GM12872 (cell line): ENCODE measurements around the gene PTCD2.
A peak's percentile ranks its signal among the peaks of the same experiment; 100 is the strongest.

Experiments used
- TF ChIP-seq, protein P1 (sequence below): IDR thresholded peaks from 3 replicates; pipeline ENCODE4 v1.5.1; 2011; ENCODE audit warnings: low read depth, mild to moderate bottlenecking, low read length, moderate library complexity; ENCODE audit not compliant: insufficient read depth

PTCD2 gene

DNA sequence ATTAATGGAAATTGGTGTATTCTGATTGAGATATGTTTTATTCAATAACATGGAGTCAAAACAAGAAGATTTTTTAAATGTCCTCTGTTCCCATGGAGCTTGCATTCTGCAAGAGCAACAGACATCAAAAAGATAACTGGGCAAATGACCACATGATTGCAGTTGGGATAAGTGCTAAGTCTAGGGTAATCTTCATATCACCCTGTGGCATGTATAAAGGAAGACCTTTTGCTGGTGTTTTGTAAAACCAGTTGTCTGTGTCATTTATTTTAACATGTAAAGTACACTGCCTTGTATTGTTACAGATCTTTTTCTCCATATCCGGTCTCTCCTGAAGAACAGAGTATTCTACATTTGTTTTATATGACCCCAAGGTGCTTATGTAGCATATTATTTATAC is 44.0 kb downstream of the PTCD2 start:
- TF ChIP-seq, protein P1, sequence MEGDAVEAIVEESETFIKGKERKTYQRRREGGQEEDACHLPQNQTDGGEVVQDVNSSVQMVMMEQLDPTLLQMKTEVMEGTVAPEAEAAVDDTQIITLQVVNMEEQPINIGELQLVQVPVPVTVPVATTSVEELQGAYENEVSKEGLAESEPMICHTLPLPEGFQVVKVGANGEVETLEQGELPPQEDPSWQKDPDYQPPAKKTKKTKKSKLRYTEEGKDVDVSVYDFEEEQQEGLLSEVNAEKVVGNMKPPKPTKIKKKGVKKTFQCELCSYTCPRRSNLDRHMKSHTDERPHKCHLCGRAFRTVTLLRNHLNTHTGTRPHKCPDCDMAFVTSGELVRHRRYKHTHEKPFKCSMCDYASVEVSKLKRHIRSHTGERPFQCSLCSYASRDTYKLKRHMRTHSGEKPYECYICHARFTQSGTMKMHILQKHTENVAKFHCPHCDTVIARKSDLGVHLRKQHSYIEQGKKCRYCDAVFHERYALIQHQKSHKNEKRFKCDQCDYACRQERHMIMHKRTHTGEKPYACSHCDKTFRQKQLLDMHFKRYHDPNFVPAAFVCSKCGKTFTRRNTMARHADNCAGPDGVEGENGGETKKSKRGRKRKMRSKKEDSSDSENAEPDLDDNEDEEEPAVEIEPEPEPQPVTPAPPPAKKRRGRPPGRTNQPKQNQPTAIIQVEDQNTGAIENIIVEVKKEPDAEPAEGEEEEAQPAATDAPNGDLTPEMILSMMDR = no peak

DNA sequence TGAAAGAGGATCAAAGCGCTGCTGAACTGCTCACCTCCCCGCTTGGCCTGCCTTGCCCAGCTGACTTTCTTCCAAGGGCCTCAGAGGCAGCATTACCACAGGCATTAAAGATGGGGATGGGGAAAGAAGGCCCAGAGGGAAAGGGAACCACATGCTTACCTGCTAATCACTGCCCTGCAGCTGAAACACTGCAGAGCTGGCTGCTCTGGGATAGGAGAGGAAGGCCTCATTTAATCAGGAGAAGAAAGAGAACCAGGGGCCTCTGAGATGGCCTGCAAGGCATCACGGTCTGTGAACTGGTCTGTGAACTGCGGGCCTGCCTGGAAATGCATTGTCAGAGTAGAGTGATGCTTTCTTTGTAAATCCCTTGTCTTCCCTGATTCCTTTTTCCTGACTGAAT is 44.8 kb downstream of the PTCD2 start:
- TF ChIP-seq, protein P1 = no peak

DNA sequence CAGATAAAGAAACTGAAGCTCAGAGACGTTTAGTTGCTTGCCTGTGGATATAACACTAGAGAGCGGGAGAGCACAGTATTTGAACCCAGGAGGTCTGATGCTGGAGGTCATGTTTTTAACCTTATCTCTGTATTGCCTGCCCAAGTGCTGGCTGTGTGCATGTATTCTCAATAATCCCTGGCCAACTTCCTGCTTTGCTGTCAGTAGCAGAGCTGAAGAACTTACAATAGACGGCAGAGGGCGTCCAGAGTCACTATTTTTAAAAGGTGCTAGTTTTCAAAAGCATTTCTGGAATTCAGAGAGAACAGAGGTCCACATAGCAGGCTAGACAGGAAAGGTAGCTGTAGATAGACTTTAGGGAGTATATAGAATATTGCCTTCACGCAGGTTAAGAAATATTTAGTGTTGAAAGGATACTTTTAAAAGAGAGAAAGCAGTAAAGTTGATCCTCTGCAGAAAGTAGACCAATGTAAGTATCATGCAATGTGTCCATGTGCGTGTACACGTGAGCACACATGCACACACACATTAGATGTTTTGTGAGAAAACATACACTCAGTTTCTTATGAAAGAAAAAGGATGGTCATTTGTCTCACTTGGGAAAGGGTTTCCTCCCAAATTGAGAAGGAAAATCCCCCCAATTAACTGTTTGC is 46.3 kb downstream of the PTCD2 start:
- TF ChIP-seq, protein P1 = peak; percentile 69

DNA sequence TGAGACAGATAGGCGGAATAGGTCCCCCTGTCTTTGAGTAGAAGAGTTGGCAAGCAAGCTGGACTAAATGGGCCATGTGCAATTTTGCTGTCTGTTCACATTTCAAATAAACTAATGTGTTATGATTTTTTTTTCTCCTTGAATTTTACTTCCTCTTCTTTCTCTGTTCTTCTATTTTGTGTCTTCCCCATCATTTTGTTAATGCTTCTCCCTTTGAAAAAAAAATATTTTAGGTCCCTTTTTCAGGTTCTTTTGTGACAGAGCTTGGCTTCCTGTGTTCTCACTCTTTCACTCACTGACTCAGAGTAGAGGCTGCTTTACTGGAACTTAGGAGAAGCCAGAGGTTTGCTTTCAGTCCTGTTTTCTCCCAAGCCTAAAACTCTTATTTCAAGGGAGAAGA is 48.1 kb downstream of the PTCD2 start:
- TF ChIP-seq, protein P1 = no peak

DNA sequence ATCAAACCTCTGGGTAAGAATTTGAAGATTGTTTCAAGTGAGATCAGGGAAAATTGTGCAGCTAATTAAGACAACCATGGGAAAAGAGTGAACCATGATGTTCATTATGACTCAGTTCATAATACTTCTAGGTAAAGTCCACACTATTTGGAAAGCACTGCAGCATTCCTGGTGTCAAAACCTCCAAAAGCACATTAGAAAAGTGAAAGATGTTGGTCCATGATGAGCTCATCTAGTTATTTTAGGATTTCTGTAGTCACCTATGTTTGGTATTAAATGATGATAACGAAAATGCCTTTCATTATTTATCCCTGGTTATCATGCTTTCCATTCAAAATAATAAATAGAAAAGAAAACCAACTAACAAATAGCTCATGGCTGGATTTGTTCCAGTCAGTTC is 49.1 kb downstream of the PTCD2 start:
- TF ChIP-seq, protein P1 = no peak

DNA sequence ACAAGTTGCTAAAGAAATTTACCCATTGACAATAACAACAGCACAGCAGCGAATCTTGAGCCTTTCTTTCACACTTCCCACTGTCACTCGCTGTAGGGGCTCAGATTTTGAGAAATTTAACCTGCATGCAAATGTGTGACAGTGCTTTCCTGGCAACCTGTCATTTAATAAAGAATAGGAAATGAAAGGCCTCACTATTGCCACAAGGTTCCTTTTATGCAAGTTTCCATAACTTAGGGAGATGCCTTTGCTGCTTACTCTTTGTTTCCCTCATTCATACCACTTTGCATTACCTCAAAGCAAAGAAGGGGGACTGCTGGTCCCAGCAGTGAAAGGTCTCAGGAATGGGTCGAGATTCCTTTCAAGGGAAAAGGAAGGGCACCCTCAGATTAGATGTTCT is 49.5 kb downstream of the PTCD2 start:
- TF ChIP-seq, protein P1 = no peak

DNA sequence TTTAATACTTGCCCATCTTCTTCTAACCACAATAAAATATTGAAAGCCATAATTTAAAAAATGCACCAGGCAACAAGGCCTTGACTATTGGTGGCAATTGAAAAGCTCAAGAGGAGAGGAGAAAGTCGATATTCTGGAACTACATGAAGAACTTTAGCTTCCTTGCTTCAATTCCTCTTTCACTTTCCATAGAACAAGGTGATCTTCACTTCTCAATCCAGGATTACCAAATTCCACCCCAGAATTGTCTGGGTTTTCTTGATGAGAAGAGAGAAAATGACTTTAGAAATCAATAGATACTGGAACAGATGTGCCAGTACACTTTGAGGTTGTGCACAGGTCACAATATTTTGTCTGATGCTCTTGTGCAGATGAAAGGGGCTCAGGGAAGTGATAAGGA is 52.2 kb downstream of the PTCD2 start:
- TF ChIP-seq, protein P1 = no peak
